Epithelial cell of esophagus (primary cell): ENCODE measurements around the gene PIK3C2G.

Experiments used
- DNase-seq: peaks from one replicate; pipeline ENCODE4 v3.0.0; 2010; ENCODE audit warnings: low read depth
- H3K4me3 ChIP-seq: 2 replicates; pipeline ENCODE4 v1.5.1; 2011; ENCODE audit warnings: mild to moderate bottlenecking, low read length, control low read depth
- CTCF ChIP-seq: IDR thresholded peaks from 2 replicates; pipeline ENCODE4 v1.5.1; 2011; ENCODE audit warnings: low read depth, mild to moderate bottlenecking, low read length, control low read depth, inconsistent platforms; ENCODE audit not compliant: insufficient read depth; ENCODE audit errors: missing control alignments

The PIK3C2G gene

DNA sequence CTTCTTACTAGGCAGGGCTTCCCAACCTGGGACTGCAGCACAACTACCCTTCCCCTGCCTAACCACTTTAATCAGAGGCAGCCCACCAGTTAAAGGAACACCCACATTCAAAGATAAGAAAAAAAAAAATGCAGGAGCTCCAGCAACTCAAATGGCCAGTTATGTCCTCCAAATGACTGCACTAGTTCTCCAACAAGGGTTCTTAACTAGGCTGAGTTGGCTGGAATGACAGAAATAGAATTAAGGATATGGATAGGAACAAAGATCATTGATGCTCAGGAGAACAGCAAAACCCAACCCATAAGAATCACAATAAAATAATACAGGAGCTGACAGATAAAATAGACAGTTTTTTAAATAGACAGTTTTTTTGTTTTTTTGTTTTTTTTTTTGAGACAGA, 322.3 kb downstream of the PIK3C2G start:
- no peak for DNase-seq
- TF ChIP-seq CTCF: no peak

DNA sequence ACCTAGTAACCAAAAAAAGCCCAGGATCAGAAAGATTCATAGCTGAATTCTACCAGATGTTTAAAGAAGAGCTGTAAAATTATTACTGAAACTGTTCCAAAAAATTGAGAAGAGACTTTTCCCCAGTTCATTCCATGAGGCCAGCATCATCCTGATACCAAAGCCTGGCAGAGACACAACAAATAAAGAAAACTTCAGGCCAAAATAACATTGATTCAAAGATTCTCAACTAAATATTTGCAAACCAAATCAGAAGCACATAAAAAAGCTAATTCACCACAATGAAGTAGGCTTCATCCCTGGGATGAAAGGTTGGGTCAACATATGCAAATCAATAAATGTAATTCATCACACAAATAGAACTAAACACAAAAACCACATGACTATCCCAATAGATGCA, 325.3 kb downstream of the PIK3C2G start:
- TF ChIP-seq CTCF: no peak
- DNase-seq: no peak
- H3K4me3 ChIP-seq: no peak overlapping the region

More for the DNA sequence above, 322.3 kb downstream of the PIK3C2G start:
- no peak overlapping the region for H3K4me3 ChIP-seq

GRCh38 chr12:18589316-18589715, 328.0 kb downstream of the PIK3C2G start:
- DNase-seq: peak; percentile 13
- peak; percentile 17 for TF ChIP-seq CTCF
- H3K4me3 ChIP-seq: no peak overlapping the region

DNA sequence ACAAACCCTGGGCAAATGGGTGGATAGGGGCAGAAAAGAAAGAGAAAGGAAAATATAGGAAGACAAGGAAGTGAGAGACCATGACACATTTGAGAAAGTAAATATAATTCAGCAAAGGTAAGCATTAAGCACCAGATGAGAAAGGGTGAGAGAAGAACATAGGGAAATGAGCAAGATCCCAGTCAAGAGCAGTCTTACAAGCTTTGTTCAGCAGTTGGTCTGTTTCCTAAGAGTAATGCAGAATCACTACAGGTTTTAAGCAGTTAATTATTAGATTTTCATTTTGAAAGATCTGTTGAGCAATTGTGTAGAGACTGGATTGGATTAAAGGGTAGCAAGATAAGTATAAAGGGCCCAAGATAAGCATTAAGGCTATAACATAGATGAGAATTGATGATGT, 330.2 kb downstream of the PIK3C2G start:
- H3K4me3 ChIP-seq: no peak overlapping the region
- DNase-seq: peak; percentile 59
- no peak for TF ChIP-seq CTCF

DNA sequence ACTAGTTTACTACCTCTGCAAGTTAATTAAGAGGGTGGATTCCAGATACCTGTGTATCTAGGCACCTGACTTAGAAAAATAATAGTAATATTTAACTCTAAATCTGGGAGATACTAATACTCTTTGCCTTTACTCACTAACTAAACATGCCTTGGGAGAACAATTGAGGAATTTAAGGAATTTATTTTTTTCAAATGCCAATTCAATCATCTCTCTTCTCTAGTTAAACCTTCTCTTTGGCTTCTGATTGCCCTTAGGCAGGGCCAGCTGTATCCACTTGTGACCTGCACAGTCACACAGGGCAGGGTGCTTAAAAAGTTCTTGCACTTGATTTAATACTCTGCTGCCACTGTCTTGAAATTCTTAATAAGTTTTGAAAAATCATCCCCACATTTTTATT, 334.1 kb downstream of the PIK3C2G start:
- no peak overlapping the region for H3K4me3 ChIP-seq
- peak; percentile 2 for DNase-seq
- no peak for TF ChIP-seq CTCF

DNA sequence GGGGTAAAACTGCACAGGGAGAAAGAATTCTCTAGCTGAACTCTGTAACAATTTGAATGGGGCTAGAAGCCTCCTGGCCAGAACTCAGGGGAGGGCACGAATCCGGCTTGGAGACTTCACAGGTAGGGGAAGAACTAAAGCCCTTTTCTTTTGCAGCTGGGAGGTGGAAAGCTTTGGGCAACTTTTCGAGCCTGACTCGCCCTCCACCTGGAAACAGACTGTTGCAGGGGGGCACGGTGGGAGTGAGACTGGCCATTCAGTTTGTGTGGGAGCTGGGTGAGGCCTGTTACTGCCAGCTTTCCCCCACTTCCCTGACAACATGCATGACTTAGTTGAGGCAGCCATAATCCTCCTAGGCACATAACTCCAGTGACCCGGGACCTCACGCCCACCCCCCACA, 340.6 kb downstream of the PIK3C2G start:
- no peak overlapping the region for H3K4me3 ChIP-seq
- no peak for TF ChIP-seq CTCF
- no peak for DNase-seq

DNA sequence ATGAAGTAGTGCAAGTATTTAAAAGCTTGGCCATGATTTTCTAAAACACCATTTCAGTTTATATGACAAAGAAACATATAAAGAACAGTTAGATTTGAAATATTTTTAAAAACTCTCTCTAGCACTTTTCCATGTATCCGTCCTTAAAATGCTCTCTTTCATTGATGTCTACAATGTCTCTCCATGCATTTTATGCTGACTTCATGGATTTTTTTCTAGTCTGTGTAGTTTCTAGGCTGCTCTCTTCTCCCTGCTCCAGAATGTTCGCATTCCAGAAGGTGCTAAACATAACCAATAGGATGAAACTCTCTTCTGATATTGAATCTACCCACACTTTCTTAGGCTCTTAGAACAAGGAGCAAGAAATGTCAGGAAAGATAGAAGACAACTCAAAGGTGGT, 351.7 kb downstream of the PIK3C2G start:
- TF ChIP-seq CTCF: no peak
- H3K4me3 ChIP-seq: no peak overlapping the region
- no peak for DNase-seq
